PFSK-1 (cell line): Measurements from ENCODE around the gene TMEM53.

ENCODE experiments used
- FOXP2 ChIP-seq: optimal IDR thresholded peaks from 2 replicates; pipeline ENCODE3; 2011; ENCODE audit warnings: borderline replicate concordance, control low read depth, inconsistent platforms; ENCODE audit not compliant: insufficient read depth; ENCODE audit errors: extremely low read length, extremely low read depth
- POLR2AphosphoS5 ChIP-seq: IDR thresholded peaks from 2 replicates; pipeline ENCODE4 v1.6.1; 2012; ENCODE audit warnings: low read depth, mild to moderate bottlenecking, control low read depth, low read length, moderate library complexity
- REST ChIP-seq, 2 experiments: IDR thresholded peaks; 2 replicates each; pipeline versions ENCODE4 v1.6.1 to v1.8.0; 2011 to 2012; ENCODE audit warnings: low read depth in 2 of 2, low read length in 2 of 2, control low read depth in 1 of 2, inconsistent platforms in 1 of 2, mild to moderate bottlenecking in 1 of 2, moderate library complexity in 1 of 2; ENCODE audit not compliant: insufficient read depth in 1 of 2
- SIN3A ChIP-seq: IDR thresholded peaks from 2 replicates; pipeline ENCODE4 v1.6.1; 2012; ENCODE audit warnings: mild to moderate bottlenecking, low read length, moderate library complexity, borderline replicate concordance; ENCODE audit not compliant: insufficient read depth
- TAF1 ChIP-seq: IDR thresholded peaks from 2 replicates; pipeline ENCODE4 v1.6.1; 2012; ENCODE audit warnings: low read length, control low read depth, borderline replicate concordance; ENCODE audit not compliant: insufficient read depth

The TMEM53 gene

GRCh38 chr1:44643721-44644334 lies 30.5 kb downstream of the TMEM53 start:
- TF ChIP-seq TAF1: no peak
- no peak for TF ChIP-seq REST (IDR thresholded peaks at IDR 0.05; ENCODE audit: insufficient read depth in 1 of 2, low read depth in 2 of 2, low read length in 2 of 2)
- no peak for TF ChIP-seq FOXP2
- TF ChIP-seq POLR2AphosphoS5: no peak
- TF ChIP-seq SIN3A: no peak

DNA sequence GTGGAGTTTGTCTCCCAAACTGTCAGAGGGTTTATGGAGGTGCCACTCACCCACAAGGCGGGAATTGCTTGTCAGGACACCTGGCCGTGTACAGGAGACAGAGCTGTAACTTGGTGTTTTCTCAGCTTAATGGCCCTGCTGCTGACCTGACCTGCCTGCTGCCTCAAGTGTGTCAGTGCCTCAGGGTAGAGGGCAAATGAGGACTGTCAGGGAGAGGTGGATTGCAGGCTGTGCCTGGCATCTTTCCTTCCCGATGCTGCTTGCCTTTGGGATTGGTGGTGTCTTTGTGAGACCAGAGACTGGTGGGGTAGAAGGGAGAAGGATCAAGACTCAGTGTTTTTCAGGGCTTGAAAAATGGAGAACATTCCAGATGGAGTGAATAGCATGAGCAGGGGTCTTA lies 31.4 kb downstream of the TMEM53 start:
- TF ChIP-seq FOXP2 (no peak), TAF1 (no peak), POLR2AphosphoS5 (no peak), REST (IDR thresholded peaks at IDR 0.05; ENCODE audit: insufficient read depth in 1 of 2, low read depth in 2 of 2, low read length in 2 of 2) (no peak), SIN3A (no peak)

DNA sequence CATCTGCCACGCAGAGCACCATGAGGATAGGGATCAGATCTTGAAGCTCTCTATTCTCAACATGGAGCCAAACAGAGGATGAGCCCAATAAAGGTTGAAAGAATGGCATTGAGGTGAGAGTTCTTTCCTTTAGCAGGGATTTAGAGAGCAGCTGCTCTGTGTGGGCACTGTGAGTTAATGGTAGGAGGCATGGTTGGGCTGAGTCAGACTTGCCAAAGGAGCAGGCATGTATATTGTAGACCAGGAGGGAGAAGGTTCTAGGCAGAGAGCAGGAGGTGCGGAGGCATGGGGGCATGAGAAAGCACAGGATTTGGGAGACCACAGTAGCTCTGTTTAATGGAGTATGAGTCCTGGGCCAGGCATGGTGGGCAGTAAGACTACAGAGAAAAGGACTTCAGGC lies 32.0 kb downstream of the TMEM53 start:
- TF ChIP-seq FOXP2: no peak
- no peak for TF ChIP-seq SIN3A
- TF ChIP-seq POLR2AphosphoS5: no peak
- TF ChIP-seq REST (IDR thresholded peaks at IDR 0.05; ENCODE audit: insufficient read depth in 1 of 2, low read depth in 2 of 2, low read length in 2 of 2): no peak
- TF ChIP-seq TAF1: no peak

GRCh38 chr1:44641126-44642102 lies 32.9 kb downstream of the TMEM53 start:
- TF ChIP-seq FOXP2 (no peak), REST (IDR thresholded peaks at IDR 0.05; ENCODE audit: insufficient read depth in 1 of 2, low read depth in 2 of 2, low read length in 2 of 2) (no peak), TAF1 (no peak), POLR2AphosphoS5 (no peak), SIN3A (no peak)
